HepG2 (cell line): ENCODE data around the gene RBM18. TPM values are rescaled to one million over a fixed set of nuclear protein-coding genes. Genes with fewer than 3 reads are reported as not detected.

Experiments
- ATAC-seq: fragments of 200-7000 bp; cut with Tn5 transposase; 3 replicates; pipeline ENCODE4 v1.9.1; 2020; ENCODE audit warnings: mild to moderate bottlenecking, moderate library complexity
- BruUV-seq: library from RNA; stranded (reverse); fragments of 400-500 nt; replicated peaks from 2 replicates; lab custom pipeline; 2021; lab: Mats Ljungman, UMichigan
- CTCF ChIA-PET: fragments of 300-600 bp; formaldehyde crosslinking; extraction: SDS; loops from one replicate; lab custom pipeline; 2021; ENCODE audit warnings: low total read pairs, inconsistent platforms, low intra/inter-chr PET ratio; lab: Yijun Ruan, JAX
- POLR2A ChIA-PET: fragments of 350-600 bp; sonication (Branson Sonifier 250); formaldehyde crosslinking; loops from one replicate; lab custom pipeline; 2020; ENCODE audit warnings: antibody characterized with exemption, inconsistent platforms; lab: Yijun Ruan, JAX
- DNase-seq: peaks from one replicate; pipeline ENCODE4 v3.0.0-alpha.2; 2015; ENCODE audit warnings: low spot score
- FAIRE-seq: peaks from 3 replicates; lab custom pipeline; 2011; peaks lifted over from hg19 to GRCh38; lab: Jason Lieb, UNC
- H2AFZ ChIP-seq: one replicate; pipeline ENCODE4 v1.6.1; 2011; ENCODE audit warnings: low read length, inconsistent platforms
- H3K27ac ChIP-seq: fragments of 300-600 bp; 3 replicates; pipeline ENCODE4 v1.8.0; 2011; ENCODE audit warnings: mixed run types, mild to moderate bottlenecking, mixed read lengths, low read length, inconsistent platforms; ENCODE audit not compliant: insufficient read depth; ENCODE audit errors: extremely low read length
- H3K27me3 ChIP-seq, 2 experiments: fragments of 200-600 bp in 1 of 2; 2 replicates in 1 of 2; 3 replicates in 1 of 2; pipeline versions ENCODE4 v1.6.0 to v1.8.0; 2011; ENCODE audit warnings: low read length in 2 of 2, mild to moderate bottlenecking in 2 of 2, moderate library complexity in 2 of 2, inconsistent platforms in 1 of 2; ENCODE audit not compliant: insufficient read depth in 2 of 2, control insufficient read depth in 1 of 2
- H3K36me3 ChIP-seq, 2 experiments: fragments of 200-600 bp in 1 of 2; replicated peaks in 1 of 2; 2 replicates in 1 of 2; 3 replicates in 1 of 2; pipeline versions ENCODE4 v1.5.1 to v1.8.0; 2011; ENCODE audit warnings: low read length in 2 of 2, inconsistent platforms in 1 of 2; ENCODE audit not compliant: insufficient read depth in 2 of 2, control insufficient read depth in 1 of 2
- H3K4me1 ChIP-seq: 2 replicates; pipeline ENCODE4 v1.5.1; 2012; ENCODE audit warnings: low read length, inconsistent platforms; ENCODE audit not compliant: insufficient read depth
- H3K4me2 ChIP-seq: 2 replicates; pipeline ENCODE4 v1.6.0; 2011; ENCODE audit warnings: low read depth, low read length, inconsistent platforms
- H3K4me3 ChIP-seq, 3 experiments: fragments of 200-600 bp in 1 of 3; sonication (generic), shearing (Covaris generic) in 1 of 3; replicated peaks in 1 of 3; 2 replicates each; pipeline ENCODE4 v1.5.1; 2011 to 2016; ENCODE audit warnings: low read length in 3 of 3, inconsistent platforms in 2 of 3, low read depth in 2 of 3, mild to moderate bottlenecking in 2 of 3, control low read depth in 1 of 3, mixed read lengths in 1 of 3; ENCODE audit not compliant: insufficient read depth in 1 of 3
- H3K79me2 ChIP-seq: one replicate; pipeline ENCODE4 v1.6.1; 2011; ENCODE audit warnings: low read length, inconsistent platforms; ENCODE audit not compliant: insufficient read depth
- H3K9ac ChIP-seq: 2 replicates; pipeline ENCODE4 v1.6.0; 2011; ENCODE audit warnings: mild to moderate bottlenecking, low read depth, low read length, inconsistent platforms; ENCODE audit not compliant: insufficient read depth
- H3K9me3 ChIP-seq: 2 replicates; pipeline ENCODE4 v1.5.1; 2012; ENCODE audit warnings: mild to moderate bottlenecking, low read length
- H4K20me1 ChIP-seq: 2 replicates; pipeline ENCODE4 v1.6.0; 2011; ENCODE audit warnings: inconsistent platforms, mild to moderate bottlenecking, low read length, moderate library complexity; ENCODE audit not compliant: insufficient read depth
- HMGA1 ChIP-seq: sonication (generic); formaldehyde crosslinking; conservative IDR thresholded peaks from 2 replicates; pipeline ENCODE4 v1.4.0; 2020; ENCODE audit warnings: missing genetic modification reagents
- HNF4G ChIP-seq, 2 experiments: sonication (generic) in 1 of 2; formaldehyde crosslinking in 1 of 2; IDR thresholded peaks; 2 replicates each; pipeline versions ENCODE4 v1.4.0 to v1.6.1; 2011 to 2020; ENCODE audit warnings: borderline replicate concordance in 2 of 2, low read depth in 2 of 2, mild to moderate bottlenecking in 2 of 2, low read length in 1 of 2, missing genetic modification reagents in 1 of 2, moderate library complexity in 1 of 2
- MEF2D ChIP-seq: sonication (generic); formaldehyde crosslinking; IDR thresholded peaks from 2 replicates; pipeline ENCODE4 v1.5.1; 2020; ENCODE audit warnings: mild to moderate bottlenecking, missing genetic modification reagents
- SIX1 ChIP-seq: sonication (generic); formaldehyde crosslinking; IDR thresholded peaks from 2 replicates; pipeline ENCODE4 v1.4.0; 2020; ENCODE audit warnings: missing genetic modification reagents, borderline replicate concordance
- ZBTB38 ChIP-seq: sonication (generic); formaldehyde crosslinking; IDR thresholded peaks from 2 replicates; pipeline ENCODE4 v1.5.1; 2020; ENCODE audit warnings: mild to moderate bottlenecking, missing genetic modification reagents
- ZC3H4 ChIP-seq: sonication (generic); formaldehyde crosslinking; IDR thresholded peaks from 2 replicates; pipeline ENCODE4 v1.4.0; 2020; ENCODE audit warnings: missing genetic modification reagents, borderline replicate concordance
- ZNF253 ChIP-seq: sonication (generic); formaldehyde crosslinking; IDR thresholded peaks from 2 replicates; pipeline ENCODE4 v1.8.0; 2022; ENCODE audit warnings: mild to moderate bottlenecking, missing genetic modification reagents, borderline replicate concordance
- ZNF317 ChIP-seq: sonication (generic); formaldehyde crosslinking; IDR thresholded peaks from 2 replicates; pipeline ENCODE4 v1.5.0; 2020; ENCODE audit warnings: mild to moderate bottlenecking, missing genetic modification reagents
- ZNF33A ChIP-seq: sonication (generic); formaldehyde crosslinking; IDR thresholded peaks from 2 replicates; pipeline ENCODE4 v1.5.1; 2020; ENCODE audit warnings: missing genetic modification reagents, mild to moderate bottlenecking, moderate library complexity, borderline replicate concordance
- WGBS: methylation state at CpG from one replicate; pipeline ENCODE4 v1.1.6; 2017; ENCODE audit warnings: low lambda C conversion rate; 5-methylcytosine and 5-hydroxymethylcytosine counted together
- in situ Hi-C: cut with HindIII; loops from 2 replicates; pipeline ENCODE4 v1.10.0; 2017; ENCODE audit warnings: low pct_unique_long_range_greater_than_20kb; ENCODE audit not compliant: extremely low pct_ligation_motif_present
- intact Hi-C: fragments of 100-400 bp; cut with micrococcal nuclease; formaldehyde crosslinking; loops from one replicate; pipeline ENCODE4 v1.10.0; 2022; ENCODE audit not compliant: unreplicated experiment
- polyA plus RNA-seq, 8 experiments: library from polyadenylated mRNA; depleted of rRNA in 3 of 8; stranded (reverse) in 7 of 8; unstranded in 1 of 8; fragments of >200 nt; fragmentation: Illumina TruSeq in 4 of 8; extraction: Trizol in 4 of 8; gene quantifications; 2 replicates each; pipeline versions ENCODE4 v1.2.1 to v1.2.3, GENCODE V29; 2011 to 2016; ENCODE audit warnings: low read depth in 4 of 8, missing spikeins in 1 of 8, mixed read lengths in 1 of 8; ENCODE audit not compliant: insufficient read depth in 1 of 8
- total RNA-seq, 5 experiments: library from RNA; depleted of rRNA; stranded (reverse); fragments of >200 nt; fragmentation: Illumina TruSeq; extraction: Trizol; gene quantifications; 2 replicates each; pipeline ENCODE4 v1.2.3, GENCODE V29; 2016; ENCODE audit warnings: low read depth in 1 of 5
- TF ChIP-seq, protein P1 (sequence below): sonication (generic); formaldehyde crosslinking; IDR thresholded peaks from 2 replicates; pipeline ENCODE4 v1.5.0; 2020; ENCODE audit warnings: mild to moderate bottlenecking, missing genetic modification reagents, moderate library complexity
- TF ChIP-seq, protein P2 (sequence below): sonication (generic); IDR thresholded peaks from 2 replicates; pipeline ENCODE4 v1.6.1; 2016; ENCODE audit warnings: low read depth, borderline replicate concordance
- TF ChIP-seq, protein P3 (sequence below): sonication (generic); formaldehyde crosslinking; IDR thresholded peaks from 2 replicates; pipeline ENCODE4 v1.4.0; 2020; ENCODE audit warnings: low read depth, missing genetic modification reagents
- TF ChIP-seq, protein P4 (sequence below): sonication (generic); formaldehyde crosslinking; conservative IDR thresholded peaks from 2 replicates; pipeline ENCODE4 v1.4.0; 2020; ENCODE audit warnings: missing genetic modification reagents

Gene RBM18
- total and polyA plus RNA-seq, 2 of the 13 experiments (the other 11 are each of a cell fraction or from before 2014, with no cell fraction given), result 12.6 to 16.6 TPM

DNA sequence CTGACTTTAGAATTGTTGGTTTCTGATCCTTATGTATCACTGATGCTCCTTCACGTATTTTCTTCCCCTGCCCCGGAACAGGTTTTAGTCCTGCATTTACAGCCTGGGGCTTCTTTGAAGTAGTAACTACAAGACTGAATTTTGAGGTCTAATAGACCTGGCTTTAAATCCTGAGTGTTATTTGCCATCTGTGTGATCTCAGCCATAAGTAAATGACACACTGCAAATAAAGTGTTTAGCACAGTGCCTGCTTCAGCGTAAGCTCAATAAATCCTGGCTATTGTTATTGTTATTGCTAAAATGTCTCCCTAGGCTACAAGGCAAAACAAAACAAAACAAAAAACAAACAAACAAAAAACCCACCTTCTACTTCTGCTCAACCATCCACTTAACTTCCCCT lies 20.3 kb downstream of the RBM18 start:
- ChIA-PET CTCF (no interaction called here), POLR2A (no interaction called here)
- Histone ChIP-seq H3K27me3 (no peaks in the 10 kb centered on the region), H3K79me2 (no peaks in the 10 kb centered on the region), H3K4me3 (no peak overlapping the region), H3K36me3 (peaks cover 17 to 67% of the 10 kb centered on the region in 2 experiments), H3K27ac (no peak overlapping the region), H3K4me2 (no peak overlapping the region)
- WGBS, result 99% methylated on average over 3 of the region's 3 CpGs
- in situ Hi-C loops, result no loop called here
- no TSS peak for BruUV-seq
- FAIRE-seq, result no peak
- no peak for TF ChIP-seq MEF2D
- no peak for TF ChIP-seq HMGA1 (CRISPR knock-in tag)
- TF ChIP-seq, protein P1, sequence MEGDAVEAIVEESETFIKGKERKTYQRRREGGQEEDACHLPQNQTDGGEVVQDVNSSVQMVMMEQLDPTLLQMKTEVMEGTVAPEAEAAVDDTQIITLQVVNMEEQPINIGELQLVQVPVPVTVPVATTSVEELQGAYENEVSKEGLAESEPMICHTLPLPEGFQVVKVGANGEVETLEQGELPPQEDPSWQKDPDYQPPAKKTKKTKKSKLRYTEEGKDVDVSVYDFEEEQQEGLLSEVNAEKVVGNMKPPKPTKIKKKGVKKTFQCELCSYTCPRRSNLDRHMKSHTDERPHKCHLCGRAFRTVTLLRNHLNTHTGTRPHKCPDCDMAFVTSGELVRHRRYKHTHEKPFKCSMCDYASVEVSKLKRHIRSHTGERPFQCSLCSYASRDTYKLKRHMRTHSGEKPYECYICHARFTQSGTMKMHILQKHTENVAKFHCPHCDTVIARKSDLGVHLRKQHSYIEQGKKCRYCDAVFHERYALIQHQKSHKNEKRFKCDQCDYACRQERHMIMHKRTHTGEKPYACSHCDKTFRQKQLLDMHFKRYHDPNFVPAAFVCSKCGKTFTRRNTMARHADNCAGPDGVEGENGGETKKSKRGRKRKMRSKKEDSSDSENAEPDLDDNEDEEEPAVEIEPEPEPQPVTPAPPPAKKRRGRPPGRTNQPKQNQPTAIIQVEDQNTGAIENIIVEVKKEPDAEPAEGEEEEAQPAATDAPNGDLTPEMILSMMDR (CRISPR knock-in tag), result no peak
- no peak for TF ChIP-seq HNF4G (IDR thresholded peaks at IDR 0.05; ENCODE audit: borderline replicate concordance, low read depth, low read length)
- no peak for TF ChIP-seq HNF4G (CRISPR knock-in tag; IDR thresholded peaks at IDR 0.05; ENCODE audit: borderline replicate concordance, low read depth)
- TF ChIP-seq, protein P2, sequence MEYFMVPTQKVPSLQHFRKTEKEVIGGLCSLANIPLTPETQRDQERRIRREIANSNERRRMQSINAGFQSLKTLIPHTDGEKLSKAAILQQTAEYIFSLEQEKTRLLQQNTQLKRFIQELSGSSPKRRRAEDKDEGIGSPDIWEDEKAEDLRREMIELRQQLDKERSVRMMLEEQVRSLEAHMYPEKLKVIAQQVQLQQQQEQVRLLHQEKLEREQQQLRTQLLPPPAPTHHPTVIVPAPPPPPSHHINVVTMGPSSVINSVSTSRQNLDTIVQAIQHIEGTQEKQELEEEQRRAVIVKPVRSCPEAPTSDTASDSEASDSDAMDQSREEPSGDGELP, result no peak
- TF ChIP-seq ZNF33A (CRISPR knock-in tag), result no peak
- TF ChIP-seq, protein P3, sequence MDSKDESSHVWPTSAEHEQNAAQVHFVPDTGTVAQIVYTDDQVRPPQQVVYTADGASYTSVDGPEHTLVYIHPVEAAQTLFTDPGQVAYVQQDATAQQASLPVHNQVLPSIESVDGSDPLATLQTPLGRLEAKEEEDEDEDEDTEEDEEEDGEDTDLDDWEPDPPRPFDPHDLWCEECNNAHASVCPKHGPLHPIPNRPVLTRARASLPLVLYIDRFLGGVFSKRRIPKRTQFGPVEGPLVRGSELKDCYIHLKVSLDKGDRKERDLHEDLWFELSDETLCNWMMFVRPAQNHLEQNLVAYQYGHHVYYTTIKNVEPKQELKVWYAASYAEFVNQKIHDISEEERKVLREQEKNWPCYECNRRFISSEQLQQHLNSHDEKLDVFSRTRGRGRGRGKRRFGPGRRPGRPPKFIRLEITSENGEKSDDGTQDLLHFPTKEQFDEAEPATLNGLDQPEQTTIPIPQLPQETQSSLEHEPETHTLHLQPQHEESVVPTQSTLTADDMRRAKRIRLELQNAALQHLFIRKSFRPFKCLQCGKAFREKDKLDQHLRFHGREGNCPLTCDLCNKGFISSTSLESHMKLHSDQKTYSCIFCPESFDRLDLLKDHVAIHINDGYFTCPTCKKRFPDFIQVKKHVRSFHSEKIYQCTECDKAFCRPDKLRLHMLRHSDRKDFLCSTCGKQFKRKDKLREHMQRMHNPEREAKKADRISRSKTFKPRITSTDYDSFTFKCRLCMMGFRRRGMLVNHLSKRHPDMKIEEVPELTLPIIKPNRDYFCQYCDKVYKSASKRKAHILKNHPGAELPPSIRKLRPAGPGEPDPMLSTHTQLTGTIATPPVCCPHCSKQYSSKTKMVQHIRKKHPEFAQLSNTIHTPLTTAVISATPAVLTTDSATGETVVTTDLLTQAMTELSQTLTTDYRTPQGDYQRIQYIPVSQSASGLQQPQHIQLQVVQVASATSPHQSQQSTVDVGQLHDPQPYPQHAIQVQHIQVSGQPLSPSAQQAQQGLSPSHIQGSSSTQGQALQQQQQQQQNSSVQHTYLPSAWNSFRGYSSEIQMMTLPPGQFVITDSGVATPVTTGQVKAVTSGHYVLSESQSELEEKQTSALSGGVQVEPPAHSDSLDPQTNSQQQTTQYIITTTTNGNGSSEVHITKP (CRISPR knock-in tag), result no peak
- no peak for TF ChIP-seq SIX1 (CRISPR knock-in tag)
- TF ChIP-seq ZC3H4 (CRISPR knock-in tag), result no peak
- TF ChIP-seq ZBTB38, result no peak
- no peak for TF ChIP-seq ZNF317 (CRISPR knock-in tag)
- TF ChIP-seq, protein P4, sequence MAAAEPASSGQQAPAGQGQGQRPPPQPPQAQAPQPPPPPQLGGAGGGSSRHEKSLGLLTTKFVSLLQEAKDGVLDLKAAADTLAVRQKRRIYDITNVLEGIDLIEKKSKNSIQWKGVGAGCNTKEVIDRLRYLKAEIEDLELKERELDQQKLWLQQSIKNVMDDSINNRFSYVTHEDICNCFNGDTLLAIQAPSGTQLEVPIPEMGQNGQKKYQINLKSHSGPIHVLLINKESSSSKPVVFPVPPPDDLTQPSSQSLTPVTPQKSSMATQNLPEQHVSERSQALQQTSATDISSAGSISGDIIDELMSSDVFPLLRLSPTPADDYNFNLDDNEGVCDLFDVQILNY (CRISPR knock-in tag), result no peak
- no peak for TF ChIP-seq ZNF253 (CRISPR knock-in tag)
- TF ChIP-seq, all 625 proteins: peak for 0
- DNase-seq, result no peak
- H3K9me3 ChIP-seq, result no peaks in the 10 kb centered on the region
- ATAC-seq, result no peak
- no peaks in the 10 kb centered on the region for H3K4me1 ChIP-seq
- H2AFZ ChIP-seq, result no peak overlapping the region
- intact Hi-C loops, result no loop called here
- H3K9ac ChIP-seq, result no peak overlapping the region
- no peaks in the 10 kb centered on the region for H4K20me1 ChIP-seq
